Ishikawa (cell line): ENCODE measurements around the gene NDUFB8.
A peak's percentile ranks its signal among the peaks of the same experiment; 100 is the strongest.

Source experiments
- CEBPB ChIP-seq: IDR thresholded peaks from 2 replicates; pipeline ENCODE4 v1.6.1; 2012
- CREB1 ChIP-seq: IDR thresholded peaks from 2 replicates; pipeline ENCODE4 v1.6.1; 2012; ENCODE audit warnings: low read depth
- EGR1 ChIP-seq: IDR thresholded peaks from 2 replicates; pipeline ENCODE4 v1.6.1; 2012
- EP300 ChIP-seq: IDR thresholded peaks from 2 replicates; pipeline ENCODE4 v1.6.1; 2012; ENCODE audit warnings: borderline replicate concordance
- REST ChIP-seq: IDR thresholded peaks from 2 replicates; pipeline ENCODE4 v1.6.1; 2012; ENCODE audit warnings: low read depth, mild to moderate bottlenecking
- TEAD4 ChIP-seq: IDR thresholded peaks from 2 replicates; pipeline ENCODE4 v1.6.1; 2012
- YY1 ChIP-seq: IDR thresholded peaks from 2 replicates; pipeline ENCODE4 v1.6.1; 2012; ENCODE audit warnings: low read depth
- TF ChIP-seq, protein P1 (sequence below): IDR thresholded peaks from 2 replicates; pipeline ENCODE4 v1.6.1; 2012

- TF ChIP-seq EGR1, result no peak
- no peak for TF ChIP-seq EP300
- peak; percentile 45; the same call in 1 of the 2 replicates for TF ChIP-seq YY1
- TF ChIP-seq REST, result no peak
- no peak for TF ChIP-seq TEAD4
- peak; percentile 94 for TF ChIP-seq CREB1
- TF ChIP-seq, protein P1, sequence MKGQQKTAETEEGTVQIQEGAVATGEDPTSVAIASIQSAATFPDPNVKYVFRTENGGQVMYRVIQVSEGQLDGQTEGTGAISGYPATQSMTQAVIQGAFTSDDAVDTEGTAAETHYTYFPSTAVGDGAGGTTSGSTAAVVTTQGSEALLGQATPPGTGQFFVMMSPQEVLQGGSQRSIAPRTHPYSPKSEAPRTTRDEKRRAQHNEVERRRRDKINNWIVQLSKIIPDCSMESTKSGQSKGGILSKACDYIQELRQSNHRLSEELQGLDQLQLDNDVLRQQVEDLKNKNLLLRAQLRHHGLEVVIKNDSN, result peak; percentile 78
- TF ChIP-seq CEBPB, result no peak
Observed at GRCh38 chr10:100481462-100482081, 48.1 kb downstream of the NDUFB8 start.
